ENCODE data around the gene GABPB2.

DNA sequence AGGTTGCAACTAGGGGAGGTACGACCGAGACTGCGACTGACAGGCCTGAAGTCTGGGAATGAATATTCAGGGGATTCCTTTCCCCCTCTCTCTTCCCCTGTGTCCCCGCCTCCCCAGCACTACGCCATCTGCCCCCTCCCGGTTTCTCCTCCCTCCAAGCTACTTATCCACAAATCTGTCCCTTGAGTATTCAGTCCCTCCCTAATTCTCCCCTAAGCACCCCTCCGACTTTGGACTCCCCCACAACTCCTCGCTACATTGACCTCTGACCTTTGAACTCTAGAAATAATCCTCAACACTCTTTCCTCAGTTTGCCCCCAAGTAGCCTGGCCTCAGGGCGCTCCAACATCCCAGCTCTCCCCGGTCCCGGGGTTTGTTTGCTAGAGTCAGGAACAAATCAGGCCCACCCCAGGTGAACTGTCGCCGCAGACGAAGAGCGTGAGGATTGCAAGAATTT is 94.7 kb downstream of the GABPB2 start:
- TF ChIP-seq POLR2A (IDR thresholded peaks at IDR 0.05; ENCODE audit: low read depth, low read length) (no peak), POLR2AphosphoS5 (IDR thresholded peaks at IDR 0.05; ENCODE audit: low read depth, low read length) (no peak), PAX5 (IDR thresholded peaks at IDR 0.05; ENCODE audit: insufficient read depth, low read length, severe bottlenecking) (no peak)
